ENCODE results near the gene GPR183.

DNA sequence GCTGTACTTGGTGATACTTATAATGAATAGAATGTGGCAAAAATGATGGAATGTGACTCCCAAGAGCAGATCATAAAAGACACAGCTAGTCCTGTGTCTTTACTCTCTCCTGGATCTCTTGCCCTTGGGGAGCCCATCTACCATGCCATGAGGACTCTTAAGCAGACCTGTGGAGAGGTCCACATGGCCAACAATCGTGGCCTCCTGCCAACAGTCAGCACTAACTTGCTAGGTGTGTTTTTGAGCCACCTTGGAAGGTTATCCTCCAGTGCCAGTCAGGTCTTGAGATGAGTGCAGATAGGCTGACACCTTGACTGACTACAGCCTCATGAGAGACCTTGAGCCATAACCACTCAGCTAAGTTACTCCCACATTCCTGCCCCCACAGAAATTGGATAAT, 22.3 kb upstream of the GPR183 start:
- TF ChIP-seq, protein P1, sequence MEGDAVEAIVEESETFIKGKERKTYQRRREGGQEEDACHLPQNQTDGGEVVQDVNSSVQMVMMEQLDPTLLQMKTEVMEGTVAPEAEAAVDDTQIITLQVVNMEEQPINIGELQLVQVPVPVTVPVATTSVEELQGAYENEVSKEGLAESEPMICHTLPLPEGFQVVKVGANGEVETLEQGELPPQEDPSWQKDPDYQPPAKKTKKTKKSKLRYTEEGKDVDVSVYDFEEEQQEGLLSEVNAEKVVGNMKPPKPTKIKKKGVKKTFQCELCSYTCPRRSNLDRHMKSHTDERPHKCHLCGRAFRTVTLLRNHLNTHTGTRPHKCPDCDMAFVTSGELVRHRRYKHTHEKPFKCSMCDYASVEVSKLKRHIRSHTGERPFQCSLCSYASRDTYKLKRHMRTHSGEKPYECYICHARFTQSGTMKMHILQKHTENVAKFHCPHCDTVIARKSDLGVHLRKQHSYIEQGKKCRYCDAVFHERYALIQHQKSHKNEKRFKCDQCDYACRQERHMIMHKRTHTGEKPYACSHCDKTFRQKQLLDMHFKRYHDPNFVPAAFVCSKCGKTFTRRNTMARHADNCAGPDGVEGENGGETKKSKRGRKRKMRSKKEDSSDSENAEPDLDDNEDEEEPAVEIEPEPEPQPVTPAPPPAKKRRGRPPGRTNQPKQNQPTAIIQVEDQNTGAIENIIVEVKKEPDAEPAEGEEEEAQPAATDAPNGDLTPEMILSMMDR (IDR thresholded peaks at IDR 0.05; ENCODE audit: insufficient read depth, low read length, poor library complexity, severe bottlenecking): no peak
- TF ChIP-seq EZH2phosphoT487 (conservative IDR thresholded peaks at IDR 0.05; ENCODE audit: low read length): no peak
